OCI-LY1 (cell line): Measurements from ENCODE around the gene DHX58.

ENCODE experiments used
- EZH2 ChIP-seq: fragments of 200-600 bp; sonication (generic), shearing (Covaris generic); IDR thresholded peaks from 2 replicates; pipeline ENCODE4 v1.8.0; 2017; ENCODE audit warnings: borderline replicate concordance, mixed run types, mild to moderate bottlenecking, antibody characterized with exemption, low read length, moderate library complexity, mixed read lengths
- TF ChIP-seq, protein P1 (sequence below): fragments of 200-600 bp; sonication (generic), shearing (Covaris generic); IDR thresholded peaks from 2 replicates; pipeline ENCODE4 v1.5.1; 2017; ENCODE audit warnings: mild to moderate bottlenecking, antibody characterized with exemption, low read length, moderate library complexity, mixed read lengths

GRCh38 chr17:42071810-42072209, 40.7 kb downstream of the DHX58 start:
- TF ChIP-seq, protein P1, sequence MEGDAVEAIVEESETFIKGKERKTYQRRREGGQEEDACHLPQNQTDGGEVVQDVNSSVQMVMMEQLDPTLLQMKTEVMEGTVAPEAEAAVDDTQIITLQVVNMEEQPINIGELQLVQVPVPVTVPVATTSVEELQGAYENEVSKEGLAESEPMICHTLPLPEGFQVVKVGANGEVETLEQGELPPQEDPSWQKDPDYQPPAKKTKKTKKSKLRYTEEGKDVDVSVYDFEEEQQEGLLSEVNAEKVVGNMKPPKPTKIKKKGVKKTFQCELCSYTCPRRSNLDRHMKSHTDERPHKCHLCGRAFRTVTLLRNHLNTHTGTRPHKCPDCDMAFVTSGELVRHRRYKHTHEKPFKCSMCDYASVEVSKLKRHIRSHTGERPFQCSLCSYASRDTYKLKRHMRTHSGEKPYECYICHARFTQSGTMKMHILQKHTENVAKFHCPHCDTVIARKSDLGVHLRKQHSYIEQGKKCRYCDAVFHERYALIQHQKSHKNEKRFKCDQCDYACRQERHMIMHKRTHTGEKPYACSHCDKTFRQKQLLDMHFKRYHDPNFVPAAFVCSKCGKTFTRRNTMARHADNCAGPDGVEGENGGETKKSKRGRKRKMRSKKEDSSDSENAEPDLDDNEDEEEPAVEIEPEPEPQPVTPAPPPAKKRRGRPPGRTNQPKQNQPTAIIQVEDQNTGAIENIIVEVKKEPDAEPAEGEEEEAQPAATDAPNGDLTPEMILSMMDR: no peak
- TF ChIP-seq EZH2: no peak
